Measurements from ENCODE around the gene MAP3K14.

DNA sequence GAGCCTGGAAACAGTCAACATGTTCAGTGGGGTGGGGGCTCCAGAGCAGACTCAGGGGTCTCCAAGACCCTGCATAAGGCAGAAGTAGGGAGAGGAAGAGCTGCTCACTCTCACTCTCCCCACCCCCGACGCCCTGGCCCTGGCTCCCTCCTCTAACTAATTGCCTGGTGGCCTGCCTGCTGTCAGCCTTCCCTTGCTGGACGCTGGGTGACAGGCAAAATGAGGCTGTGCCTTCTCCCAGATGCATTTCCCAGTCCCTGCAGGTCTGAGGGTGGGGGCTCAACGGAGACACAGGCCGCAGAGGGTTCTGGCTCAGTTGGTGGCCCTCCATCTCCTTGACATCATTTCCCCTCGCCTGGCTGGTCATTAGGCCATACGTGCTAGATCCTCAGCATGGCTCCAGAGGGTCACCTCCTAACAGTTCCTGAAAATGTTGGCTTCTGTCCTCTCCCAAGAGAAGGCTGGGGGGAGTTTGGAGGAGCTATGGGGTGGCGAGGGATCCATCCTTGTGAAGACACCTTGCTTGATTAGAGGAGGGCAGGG lies 93.8 kb downstream of the MAP3K14 start:
- TF ChIP-seq CTCF (conservative IDR thresholded peaks at IDR 0.05): no peak
- no peak for TF ChIP-seq EZH2 (IDR thresholded peaks at IDR 0.05; ENCODE audit: low read depth)
